GM23338 (cell line): ENCODE measurements around the gene SLC25A40. TPM values are rescaled to one million over a fixed set of nuclear protein-coding genes. Genes with fewer than 3 reads are reported as not detected.

Experiments
- ATAC-seq: fragments of 200-7000 bp; cut with Tn5 transposase; 3 replicates; pipeline ENCODE4 v1.9.1; 2020
- DNase-seq: peaks from one replicate; pipeline ENCODE4 v3.0.0-alpha.2; 2015; ENCODE audit warnings: low spot score
- H2AFZ ChIP-seq: fragments of 200-600 bp; sonication (generic); 2 replicates; pipeline ENCODE4 v1.8.0; 2016; ENCODE audit warnings: antibody characterized with exemption, mild to moderate bottlenecking, moderate library complexity
- H3F3A ChIP-seq: fragments of 200-600 bp; sonication (generic); replicated peaks from 2 replicates; pipeline ENCODE4 v1.8.0; 2017; ENCODE audit warnings: antibody characterized with exemption, mixed run types, low read depth
- H3K27ac ChIP-seq: fragments of 200-600 bp; sonication (generic); 2 replicates; pipeline ENCODE4 v1.6.1; 2016; ENCODE audit warnings: low read depth
- H3K27me3 ChIP-seq: fragments of 200-600 bp; sonication (generic); 2 replicates; pipeline ENCODE4 v1.8.0; 2016; ENCODE audit warnings: mild to moderate bottlenecking, mixed run types, moderate library complexity; ENCODE audit not compliant: insufficient read depth
- H3K36me3 ChIP-seq: fragments of 200-600 bp; sonication (generic); 2 replicates; pipeline ENCODE4 v1.8.0; 2016; ENCODE audit warnings: mild to moderate bottlenecking; ENCODE audit not compliant: insufficient read depth
- H3K4me1 ChIP-seq: fragments of 200-600 bp; sonication (generic); 2 replicates; pipeline ENCODE4 v1.8.0; 2016; ENCODE audit warnings: mild to moderate bottlenecking, moderate library complexity; ENCODE audit not compliant: insufficient read depth
- H3K4me2 ChIP-seq: fragments of 200-600 bp; sonication (generic); 2 replicates; pipeline ENCODE4 v1.7.1; 2017; ENCODE audit warnings: mixed run types
- H3K4me3 ChIP-seq: fragments of 200-600 bp; sonication (generic); 2 replicates; pipeline ENCODE4 v1.6.1; 2016; ENCODE audit warnings: mixed run types
- H3K79me2 ChIP-seq: fragments of 200-600 bp; sonication (generic); replicated peaks from 2 replicates; pipeline ENCODE4 v1.8.0; 2017; ENCODE audit warnings: mild to moderate bottlenecking; ENCODE audit not compliant: insufficient read depth
- H3K9me2 ChIP-seq: fragments of 200-600 bp; sonication (generic); 2 replicates; pipeline ENCODE4 v1.8.0; 2017; ENCODE audit not compliant: insufficient read depth
- H4K20me1 ChIP-seq: fragments of 200-600 bp; sonication (generic); replicated peaks from 2 replicates; pipeline ENCODE4 v1.8.0; 2017; ENCODE audit warnings: mild to moderate bottlenecking; ENCODE audit not compliant: insufficient read depth
- H3K27ac Mint-ChIP-seq: 2 replicates; pipeline ENCODE4 v1.8.0; 2020; ENCODE audit warnings: inconsistent platforms, mild to moderate bottlenecking, moderate library complexity, mixed read lengths
- H3K27me3 Mint-ChIP-seq: 3 replicates; pipeline ENCODE4 v1.8.0; 2022; ENCODE audit warnings: low read depth, mild to moderate bottlenecking, moderate library complexity, mixed read lengths, inconsistent platforms; ENCODE audit not compliant: insufficient read depth, poor library complexity
- H3K36me3 Mint-ChIP-seq: 3 replicates; pipeline ENCODE4 v1.8.0; 2021; ENCODE audit warnings: low read depth, mild to moderate bottlenecking, inconsistent platforms, moderate library complexity, mixed read lengths
- H3K4me1 Mint-ChIP-seq: 3 replicates; pipeline ENCODE4 v1.8.0; 2020; ENCODE audit warnings: mild to moderate bottlenecking, inconsistent platforms, mixed read lengths
- H3K4me3 Mint-ChIP-seq: 3 replicates; pipeline ENCODE4 v1.8.0; 2021; ENCODE audit warnings: moderate library complexity, mild to moderate bottlenecking, inconsistent platforms, mixed read lengths
- H3K9me3 Mint-ChIP-seq: 3 replicates; pipeline ENCODE4 v1.8.0; 2020; ENCODE audit warnings: moderate library complexity, mild to moderate bottlenecking, inconsistent platforms, mixed read lengths
- EZH2 ChIP-seq: fragments of 200-600 bp; sonication (generic); IDR thresholded peaks from one replicate; pipeline ENCODE4 v1.8.0; 2017; ENCODE audit warnings: antibody characterized with exemption, mild to moderate bottlenecking, low read depth; ENCODE audit not compliant: unreplicated experiment
- EZH2phosphoT487 ChIP-seq: fragments of 200-600 bp; sonication (generic); IDR thresholded peaks from one replicate; pipeline ENCODE4 v1.8.1; 2018; ENCODE audit warnings: antibody characterized with exemption; ENCODE audit not compliant: unreplicated experiment
- JUNB ChIP-seq: IDR thresholded peaks from one replicate; pipeline ENCODE4 v1.6.1; 2016; ENCODE audit warnings: antibody characterized with exemption; ENCODE audit not compliant: unreplicated experiment
- REST ChIP-seq: IDR thresholded peaks from one replicate; pipeline ENCODE4 v1.6.1; 2018; ENCODE audit warnings: antibody characterized with exemption; ENCODE audit not compliant: unreplicated experiment
- STAT1 ChIP-seq: IDR thresholded peaks from one replicate; pipeline ENCODE4 v1.6.1; 2016; ENCODE audit warnings: antibody characterized with exemption; ENCODE audit not compliant: unreplicated experiment
- polyA plus RNA-seq: library from polyadenylated mRNA; unstranded; fragments of >200 nt; fragmentation: Nextera tagmentation; extraction: Ambion mirVana; gene quantifications from 2 replicates; pipeline ENCODE4 v1.2.1, GENCODE V29; 2016
- total RNA-seq: library from RNA; depleted of rRNA; stranded (reverse); fragments of >200 nt; shearing (Covaris generic); gene quantifications from 2 replicates; pipeline ENCODE4 v1.2.3, GENCODE V29; 2014
- TF ChIP-seq, protein P1 (sequence below), 2 experiments: fragments of 200-600 bp in 1 of 2; sonication (generic) in 1 of 2; conservative IDR thresholded peaks; 2 replicates each; pipeline versions ENCODE4 v1.5.1 to v1.6.1; 2016 to 2017; ENCODE audit warnings: antibody characterized with exemption in 2 of 2, low read depth in 2 of 2, mild to moderate bottlenecking in 2 of 2, moderate library complexity in 1 of 2

SLC25A40 gene
- total and polyA plus RNA-seq, 2 experiments from 2014 or later: 8.4 to 30.7 TPM

- TF ChIP-seq REST: no peak
Measured at GRCh38 chr7:87837597-87837996, 38.6 kb downstream of the SLC25A40 start (continued).

DNA sequence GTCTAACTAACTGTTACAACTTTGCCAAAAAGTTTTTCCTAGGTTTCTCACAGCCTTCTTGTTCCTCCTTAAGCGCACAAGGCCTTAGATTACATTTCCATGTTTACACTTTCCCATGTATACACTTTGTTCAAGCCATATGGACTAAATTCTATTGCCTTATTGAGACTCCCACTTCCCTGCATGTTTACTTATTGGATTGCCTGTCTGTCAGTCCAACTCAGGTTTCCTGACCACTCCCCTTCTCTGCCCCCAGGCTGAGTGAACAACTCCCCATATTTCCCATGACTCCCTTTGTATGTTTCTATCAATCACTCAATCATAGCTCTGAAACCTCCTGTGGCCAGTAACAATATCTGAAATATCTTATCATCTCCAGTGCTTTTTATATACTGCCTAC lies 43.0 kb downstream of the SLC25A40 start:
- Histone ChIP-seq H3K27ac (no peak overlapping the region), H3K4me1 (no peaks in the 10 kb centered on the region), H2AFZ (no peak overlapping the region), H3K9me2 (no peaks in the 10 kb centered on the region), H3K4me3 (no peak overlapping the region), H3K79me2 (no peaks in the 10 kb centered on the region), H3K4me2 (no peak overlapping the region), H4K20me1 (no peaks in the 10 kb centered on the region), H3K36me3 (no peaks in the 10 kb centered on the region), H3F3A (no peaks in the 10 kb centered on the region), H3K27me3 (no peaks in the 10 kb centered on the region)
- H3K27ac Mint-ChIP-seq: no peak overlapping the region; the same call in 1 of the 2 replicates
- no peak overlapping the region for H3K4me3 Mint-ChIP-seq
- H3K9me3 Mint-ChIP-seq: peaks cover 3% of the 10 kb centered on the region; the same call in 2 of the 3 replicates
- ATAC-seq: no peak
- no peaks in the 10 kb centered on the region for H3K27me3 Mint-ChIP-seq
- no peaks in the 10 kb centered on the region for H3K4me1 Mint-ChIP-seq
- no peak for TF ChIP-seq JUNB
- no peak for TF ChIP-seq EZH2phosphoT487
- TF ChIP-seq EZH2: no peak
- TF ChIP-seq REST: no peak
- TF ChIP-seq, protein P1, sequence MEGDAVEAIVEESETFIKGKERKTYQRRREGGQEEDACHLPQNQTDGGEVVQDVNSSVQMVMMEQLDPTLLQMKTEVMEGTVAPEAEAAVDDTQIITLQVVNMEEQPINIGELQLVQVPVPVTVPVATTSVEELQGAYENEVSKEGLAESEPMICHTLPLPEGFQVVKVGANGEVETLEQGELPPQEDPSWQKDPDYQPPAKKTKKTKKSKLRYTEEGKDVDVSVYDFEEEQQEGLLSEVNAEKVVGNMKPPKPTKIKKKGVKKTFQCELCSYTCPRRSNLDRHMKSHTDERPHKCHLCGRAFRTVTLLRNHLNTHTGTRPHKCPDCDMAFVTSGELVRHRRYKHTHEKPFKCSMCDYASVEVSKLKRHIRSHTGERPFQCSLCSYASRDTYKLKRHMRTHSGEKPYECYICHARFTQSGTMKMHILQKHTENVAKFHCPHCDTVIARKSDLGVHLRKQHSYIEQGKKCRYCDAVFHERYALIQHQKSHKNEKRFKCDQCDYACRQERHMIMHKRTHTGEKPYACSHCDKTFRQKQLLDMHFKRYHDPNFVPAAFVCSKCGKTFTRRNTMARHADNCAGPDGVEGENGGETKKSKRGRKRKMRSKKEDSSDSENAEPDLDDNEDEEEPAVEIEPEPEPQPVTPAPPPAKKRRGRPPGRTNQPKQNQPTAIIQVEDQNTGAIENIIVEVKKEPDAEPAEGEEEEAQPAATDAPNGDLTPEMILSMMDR (conservative IDR thresholded peaks at IDR 0.05; ENCODE audit: low read depth in 2 of 2): no peak
- no peak for TF ChIP-seq STAT1
- no peak for DNase-seq
- H3K36me3 Mint-ChIP-seq: no peaks in the 10 kb centered on the region; the same call in 2 of the 3 replicates
